ENCODE results near the gene C6orf163.

DNA sequence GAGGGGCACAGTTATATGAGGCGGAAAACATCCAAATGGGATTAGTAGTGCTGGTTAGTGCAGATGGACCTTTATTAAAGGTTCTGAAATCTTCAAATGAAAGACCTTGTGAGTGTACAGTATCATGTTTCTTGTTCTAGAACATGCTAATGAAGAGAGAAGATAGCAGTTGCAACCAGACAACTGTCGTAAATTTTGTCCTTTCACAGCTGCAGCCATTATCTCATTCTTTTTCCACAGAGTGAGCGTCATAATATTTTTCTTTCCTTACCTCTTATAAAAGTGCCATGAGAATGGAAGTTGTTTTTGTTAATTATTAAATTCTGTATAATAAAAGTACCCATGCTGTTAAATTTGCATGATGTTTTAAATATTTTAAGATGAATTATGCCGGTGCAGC, 4.4 kb upstream of the C6orf163 start:
- TF ChIP-seq POLR2A (IDR thresholded peaks at IDR 0.05; ENCODE audit: extremely low read depth, insufficient read length) = no peak
- TF ChIP-seq, protein P1, sequence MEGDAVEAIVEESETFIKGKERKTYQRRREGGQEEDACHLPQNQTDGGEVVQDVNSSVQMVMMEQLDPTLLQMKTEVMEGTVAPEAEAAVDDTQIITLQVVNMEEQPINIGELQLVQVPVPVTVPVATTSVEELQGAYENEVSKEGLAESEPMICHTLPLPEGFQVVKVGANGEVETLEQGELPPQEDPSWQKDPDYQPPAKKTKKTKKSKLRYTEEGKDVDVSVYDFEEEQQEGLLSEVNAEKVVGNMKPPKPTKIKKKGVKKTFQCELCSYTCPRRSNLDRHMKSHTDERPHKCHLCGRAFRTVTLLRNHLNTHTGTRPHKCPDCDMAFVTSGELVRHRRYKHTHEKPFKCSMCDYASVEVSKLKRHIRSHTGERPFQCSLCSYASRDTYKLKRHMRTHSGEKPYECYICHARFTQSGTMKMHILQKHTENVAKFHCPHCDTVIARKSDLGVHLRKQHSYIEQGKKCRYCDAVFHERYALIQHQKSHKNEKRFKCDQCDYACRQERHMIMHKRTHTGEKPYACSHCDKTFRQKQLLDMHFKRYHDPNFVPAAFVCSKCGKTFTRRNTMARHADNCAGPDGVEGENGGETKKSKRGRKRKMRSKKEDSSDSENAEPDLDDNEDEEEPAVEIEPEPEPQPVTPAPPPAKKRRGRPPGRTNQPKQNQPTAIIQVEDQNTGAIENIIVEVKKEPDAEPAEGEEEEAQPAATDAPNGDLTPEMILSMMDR (IDR thresholded peaks at IDR 0.05; ENCODE audit: low read depth, low read length) = no peak
- TF ChIP-seq, protein P2, sequence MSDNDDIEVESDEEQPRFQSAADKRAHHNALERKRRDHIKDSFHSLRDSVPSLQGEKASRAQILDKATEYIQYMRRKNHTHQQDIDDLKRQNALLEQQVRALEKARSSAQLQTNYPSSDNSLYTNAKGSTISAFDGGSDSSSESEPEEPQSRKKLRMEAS (IDR thresholded peaks at IDR 0.05; ENCODE audit: low read depth, low read length) = no peak
